ENCODE data around the gene NCAPD2.

The NCAPD2 gene

GRCh38 chr12:6534945-6535696 is 41.2 kb downstream of the NCAPD2 start:
- no peak for DNase-seq (ENCODE audit: low spot score)

DNA sequence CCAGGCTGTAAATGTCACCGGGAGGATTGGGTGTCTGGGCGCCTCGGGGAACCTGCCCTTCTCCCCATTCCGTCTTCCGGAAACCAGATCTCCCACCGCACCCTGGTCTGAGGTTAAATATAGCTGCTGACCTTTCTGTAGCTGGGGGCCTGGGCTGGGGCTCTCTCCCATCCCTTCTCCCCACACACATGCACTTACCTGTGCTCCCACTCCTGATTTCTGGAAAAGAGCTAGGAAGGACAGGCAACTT is 41.7 kb downstream of the NCAPD2 start:
- no peak for DNase-seq (ENCODE audit: low spot score)

DNA sequence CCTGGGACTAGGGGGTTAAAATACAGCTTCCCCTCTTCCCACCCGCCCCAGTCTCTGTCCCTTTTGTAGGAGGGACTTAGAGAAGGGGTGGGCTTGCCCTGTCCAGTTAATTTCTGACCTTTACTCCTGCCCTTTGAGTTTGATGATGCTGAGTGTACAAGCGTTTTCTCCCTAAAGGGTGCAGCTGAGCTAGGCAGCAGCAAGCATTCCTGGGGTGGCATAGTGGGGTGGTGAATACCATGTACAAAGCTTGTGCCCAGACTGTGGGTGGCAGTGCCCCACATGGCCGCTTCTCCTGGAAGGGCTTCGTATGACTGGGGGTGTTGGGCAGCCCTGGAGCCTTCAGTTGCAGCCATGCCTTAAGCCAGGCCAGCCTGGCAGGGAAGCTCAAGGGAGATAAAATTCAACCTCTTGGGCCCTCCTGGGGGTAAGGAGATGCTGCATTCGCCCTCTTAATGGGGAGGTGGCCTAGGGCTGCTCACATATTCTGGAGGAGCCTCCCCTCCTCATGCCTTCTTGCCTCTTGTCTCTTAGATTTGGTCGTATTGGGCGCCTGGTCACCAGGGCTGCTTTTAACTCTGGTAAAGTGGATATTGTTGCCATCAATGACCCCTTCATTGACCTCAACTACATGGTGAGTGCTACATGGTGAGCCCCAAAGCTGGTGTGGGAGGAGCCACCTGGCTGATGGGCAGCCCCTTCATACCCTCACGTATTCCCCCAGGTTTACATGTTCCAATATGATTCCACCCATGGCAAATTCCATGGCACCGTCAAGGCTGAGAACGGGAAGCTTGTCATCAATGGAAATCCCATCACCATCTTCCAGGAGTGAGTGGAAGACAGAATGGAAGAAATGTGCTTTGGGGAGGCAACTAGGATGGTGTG is 42.3 kb downstream of the NCAPD2 start:
- no peak for DNase-seq (ENCODE audit: low spot score)

GRCh38 chr12:6536894-6537579 is 43.1 kb downstream of the NCAPD2 start:
- DNase-seq (ENCODE audit: low spot score) = no peak

- DNase-seq (ENCODE audit: low spot score) = peak; percentile 81
Observed at GRCh38 chr12:6537580-6538419, 43.9 kb downstream of the NCAPD2 start.

DNA sequence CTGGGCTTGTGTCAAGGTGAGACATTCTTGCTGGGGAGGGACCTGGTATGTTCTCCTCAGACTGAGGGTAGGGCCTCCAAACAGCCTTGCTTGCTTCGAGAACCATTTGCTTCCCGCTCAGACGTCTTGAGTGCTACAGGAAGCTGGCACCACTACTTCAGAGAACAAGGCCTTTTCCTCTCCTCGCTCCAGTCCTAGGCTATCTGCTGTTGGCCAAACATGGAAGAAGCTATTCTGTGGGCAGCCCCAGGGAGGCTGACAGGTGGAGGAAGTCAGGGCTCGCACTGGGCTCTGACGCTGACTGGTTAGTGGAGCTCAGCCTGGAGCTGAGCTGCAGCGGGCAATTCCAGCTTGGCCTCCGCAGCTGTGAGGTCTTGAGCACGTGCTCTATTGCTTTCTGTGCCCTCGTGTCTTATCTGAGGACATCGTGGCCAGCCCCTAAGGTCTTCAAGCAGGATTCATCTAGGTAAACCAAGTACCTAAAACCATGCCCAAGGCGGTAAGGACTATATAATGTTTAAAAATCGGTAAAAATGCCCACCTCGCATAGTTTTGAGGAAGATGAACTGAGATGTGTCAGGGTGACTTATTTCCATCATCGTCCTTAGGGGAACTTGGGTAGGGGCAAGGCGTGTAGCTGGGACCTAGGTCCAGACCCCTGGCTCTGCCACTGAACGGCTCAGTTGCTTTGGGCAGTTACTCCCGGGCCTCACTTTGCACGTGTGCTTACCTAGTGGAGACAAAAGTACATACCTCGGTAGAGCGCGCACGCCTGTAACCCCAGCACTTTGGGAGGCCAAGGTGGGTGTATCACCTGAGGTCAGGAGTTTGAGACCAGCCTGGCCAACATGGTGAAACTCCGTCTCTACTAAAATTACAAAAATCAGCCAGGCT is 44.8 kb downstream of the NCAPD2 start:
- no peak for DNase-seq (ENCODE audit: low spot score)

GRCh38 chr12:6539314-6539682 is 45.4 kb downstream of the NCAPD2 start:
- DNase-seq (ENCODE audit: low spot score) = no peak

GRCh38 chr12:6539707-6540134 is 45.8 kb downstream of the NCAPD2 start:
- DNase-seq (ENCODE audit: low spot score) = no peak

GRCh38 chr12:6540181-6540877 is 46.4 kb downstream of the NCAPD2 start:
- DNase-seq (ENCODE audit: low spot score) = no peak

- no peak for DNase-seq (ENCODE audit: low spot score)
Observed at GRCh38 chr12:6541371-6542165, 47.7 kb downstream of the NCAPD2 start.

- DNase-seq (ENCODE audit: low spot score) = no peak
Observed at GRCh38 chr12:6542209-6543009, 48.5 kb downstream of the NCAPD2 start.

DNA sequence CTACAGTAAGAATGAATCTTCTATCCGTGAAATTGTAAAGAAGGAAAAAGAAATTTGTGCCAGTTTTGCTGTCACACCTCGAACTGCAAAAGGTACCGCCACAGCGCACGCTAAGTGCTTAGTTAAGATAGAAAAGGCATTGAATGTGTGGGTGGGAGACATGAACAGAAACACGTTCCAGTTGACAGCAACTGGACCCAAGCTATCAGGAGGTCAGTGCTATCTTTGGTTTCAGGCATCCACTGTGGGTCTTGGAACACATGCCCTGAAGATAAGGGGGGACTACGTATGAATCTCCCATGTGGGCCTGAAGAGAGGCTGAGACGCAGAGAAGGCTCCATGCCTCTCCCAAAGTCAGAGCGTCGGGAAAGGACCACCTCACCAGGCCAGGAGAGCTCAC is 52.1 kb downstream of the NCAPD2 start:
- no peak for DNase-seq (ENCODE audit: low spot score)

DNA sequence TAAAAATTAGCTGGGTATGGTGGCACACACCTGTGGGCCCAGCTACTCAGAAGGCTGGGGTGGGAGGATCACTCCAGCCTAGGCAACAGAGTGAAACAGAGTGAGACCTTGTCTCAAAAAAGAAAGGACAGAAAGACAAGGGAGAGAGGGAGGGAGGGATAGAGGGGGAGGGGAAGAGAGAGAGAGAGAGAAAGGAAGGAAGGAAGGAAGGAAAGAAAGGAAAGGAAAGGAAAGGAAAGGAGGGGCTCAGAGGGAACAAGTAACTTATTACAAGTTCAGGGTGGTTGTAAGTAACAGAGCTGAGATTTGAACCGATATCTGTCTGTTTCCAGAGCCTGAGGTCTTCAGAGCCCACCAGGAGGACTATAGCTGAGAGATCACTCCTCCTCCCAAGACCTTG is 53.7 kb downstream of the NCAPD2 start:
- no peak for DNase-seq (ENCODE audit: low spot score)

DNA sequence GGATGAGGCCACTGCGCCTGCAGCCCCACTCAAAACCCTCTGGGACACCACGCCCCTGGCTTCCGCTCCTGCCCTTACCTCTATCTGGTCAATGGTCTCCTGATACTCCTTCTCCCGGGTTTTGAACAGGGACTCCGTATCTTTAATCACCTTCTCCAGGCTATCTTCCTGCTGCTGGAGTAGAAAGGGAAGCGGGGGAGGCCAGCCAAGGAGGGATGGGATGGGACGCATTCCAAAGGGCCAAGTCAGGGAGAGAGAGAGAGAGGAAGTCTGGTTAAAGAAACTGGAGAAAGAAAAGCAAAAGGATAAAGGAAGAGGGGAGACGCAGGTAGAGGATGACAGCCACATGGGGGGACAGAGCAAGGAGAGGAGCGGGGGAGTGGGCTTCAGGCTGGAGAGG is 54.1 kb downstream of the NCAPD2 start:
- no peak for DNase-seq (ENCODE audit: low spot score)

- no peak for DNase-seq (ENCODE audit: low spot score)
Observed at GRCh38 chr12:6548556-6548955, 54.7 kb downstream of the NCAPD2 start.

DNA sequence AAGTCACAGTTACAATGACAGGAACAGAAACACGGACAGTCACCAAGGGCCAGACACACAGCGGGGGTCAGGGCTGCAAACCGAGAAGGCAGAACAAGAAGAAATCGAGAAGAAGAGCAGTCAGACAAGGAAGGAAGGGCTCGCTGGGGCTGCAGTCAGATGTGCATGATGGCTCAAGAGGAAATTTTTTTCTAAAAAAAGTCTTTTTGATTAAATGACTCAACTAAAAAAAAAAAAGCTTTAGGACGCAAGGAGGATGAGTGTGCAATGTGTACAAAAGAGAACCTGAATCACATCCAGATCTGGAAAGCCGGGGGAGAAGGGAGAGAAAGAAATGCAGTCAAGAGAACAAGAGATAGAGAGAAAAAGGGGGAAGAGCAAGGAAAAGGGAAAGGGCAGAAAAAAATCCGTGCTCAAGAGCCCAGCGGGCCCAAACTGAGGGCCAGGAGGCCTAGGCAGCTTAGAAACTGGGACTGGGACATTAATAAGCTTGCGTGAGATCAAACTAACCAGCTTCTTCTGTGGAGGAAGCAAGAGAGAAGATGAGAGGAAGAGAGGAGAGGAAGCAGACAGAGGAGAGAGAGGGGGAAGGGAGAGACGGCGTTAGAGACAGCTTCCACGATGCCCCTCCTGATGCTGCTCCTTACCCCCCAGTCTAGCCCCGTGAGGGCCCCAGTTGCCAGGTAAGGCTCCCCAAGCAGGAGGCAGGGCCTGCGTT is 55.2 kb downstream of the NCAPD2 start:
- DNase-seq (ENCODE audit: low spot score) = no peak

DNA sequence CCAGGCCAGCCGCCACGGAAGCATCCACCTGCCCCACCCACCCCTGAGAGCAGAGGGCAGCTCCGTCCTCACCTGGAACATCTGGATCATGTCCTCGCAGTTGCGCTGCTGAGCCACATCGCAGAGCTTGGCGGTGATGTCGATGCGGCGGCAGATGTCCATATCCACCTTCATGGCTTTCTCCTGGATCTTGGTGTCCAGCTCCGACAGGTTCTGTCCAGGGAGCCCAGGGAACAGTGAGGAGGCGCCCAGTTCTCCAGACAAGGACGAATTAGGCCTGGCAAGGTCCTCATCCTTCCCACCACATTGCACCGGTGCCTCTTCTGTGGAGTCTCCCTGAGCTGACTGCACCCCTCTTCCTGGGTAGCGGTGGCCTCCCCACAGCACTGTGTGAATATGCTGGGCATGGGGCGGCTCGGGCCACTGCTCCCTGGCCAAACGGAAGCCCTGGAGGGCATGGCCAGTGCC is 55.8 kb downstream of the NCAPD2 start:
- no peak for DNase-seq (ENCODE audit: low spot score)

Measured in globus pallidus (tissue), 1 donor.